ENCODE measurements around the gene RARS2. TPM values are rescaled to one million over a fixed set of nuclear protein-coding genes. Genes with fewer than 3 reads are reported as not detected.

Gene RARS2, protein sequence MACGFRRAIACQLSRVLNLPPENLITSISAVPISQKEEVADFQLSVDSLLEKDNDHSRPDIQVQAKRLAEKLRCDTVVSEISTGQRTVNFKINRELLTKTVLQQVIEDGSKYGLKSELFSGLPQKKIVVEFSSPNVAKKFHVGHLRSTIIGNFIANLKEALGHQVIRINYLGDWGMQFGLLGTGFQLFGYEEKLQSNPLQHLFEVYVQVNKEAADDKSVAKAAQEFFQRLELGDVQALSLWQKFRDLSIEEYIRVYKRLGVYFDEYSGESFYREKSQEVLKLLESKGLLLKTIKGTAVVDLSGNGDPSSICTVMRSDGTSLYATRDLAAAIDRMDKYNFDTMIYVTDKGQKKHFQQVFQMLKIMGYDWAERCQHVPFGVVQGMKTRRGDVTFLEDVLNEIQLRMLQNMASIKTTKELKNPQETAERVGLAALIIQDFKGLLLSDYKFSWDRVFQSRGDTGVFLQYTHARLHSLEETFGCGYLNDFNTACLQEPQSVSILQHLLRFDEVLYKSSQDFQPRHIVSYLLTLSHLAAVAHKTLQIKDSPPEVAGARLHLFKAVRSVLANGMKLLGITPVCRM
- total RNA-seq (2011; cell fraction: chromatin; rRNA removed; ENCODE audit: low replicate concordance): 18.9 and 62.8 TPM in 2 replicates
- total RNA-seq (2011; cell fraction: nucleolus; rRNA removed): 13.2 and 15.1 TPM in 2 replicates
- 17.4 and 17.9 TPM in 2 replicates for total RNA-seq (2011; cell fraction: nucleoplasm; rRNA removed)
- total RNA-seq (2014; rRNA removed): 27.1 and 30.0 TPM in 2 replicates
- total RNA-seq (2014; rRNA removed; fragmentation: Illumina TruSeq; extraction: Trizol): 43.4 and 52.9 TPM in 2 replicates
- total RNA-seq (2015; rRNA removed; fragmentation: Illumina TruSeq; extraction: Trizol): 41.7 and 45.3 TPM in 2 replicates
- total RNA-seq (2021): 32.9 and 33.5 TPM in 2 replicates
- polyA plus RNA-seq (2011; rRNA removed): 28.0 and 30.7 TPM in 2 replicates
- 7.6 and 12.6 TPM in 2 replicates for polyA plus RNA-seq (2011; cell fraction: cytosol; rRNA removed)
- 19.2 and 28.4 TPM in 2 replicates for polyA plus RNA-seq (2011; cell fraction: nucleus; rRNA removed)
- 32.8 and 38.1 TPM in 2 replicates for polyA plus RNA-seq (2012)
- polyA plus RNA-seq (2014; fragmentation: Illumina TruSeq; extraction: Trizol): 37.5 and 46.4 TPM in 2 replicates
- polyA plus RNA-seq (2014; fragmentation: Nextera tagmentation; extraction: Ambion mirVana): 10 to 100 TPM; 57.4 to 92.7 TPM
- 33.3 and 33.9 TPM in 2 replicates for polyA plus RNA-seq (2014; rRNA removed)
- polyA minus RNA-seq (2011; rRNA and poly(A)+ RNA removed): 27.3 and 30.1 TPM in 2 replicates
- polyA minus RNA-seq (2011; cell fraction: cytosol; rRNA and poly(A)+ RNA removed): 7.2 and 8.1 TPM in 2 replicates
- 17.9 and 26.8 TPM in 2 replicates for polyA minus RNA-seq (2011; cell fraction: nucleus; rRNA and poly(A)+ RNA removed)
- percentile 87 among the genes with signal in this experiment for Bru-seq, nascent RNA
- BruChase-seq, experiment 1, labeled RNA remaining after a 2-hour chase: percentile 90 among the genes with signal in this experiment
- BruChase-seq, experiment 2, labeled RNA remaining after a 6-hour chase: percentile 86 among the genes with signal in this experiment
- long read RNA-seq, experiment 1, transcript RARS2-201 (20 exons, 1,818 nt): major isoform, 120 of 301 reads
- long read RNA-seq, experiment 1, partial matches to known transcripts: 54 of 301 reads
- long read RNA-seq, experiment 1, other reads (novel, unspliced or antisense): 127 of 301 reads
- long read RNA-seq, experiment 2, transcript RARS2-201 (20 exons, 1,818 nt): major isoform, 12 of 53 reads
- long read RNA-seq, experiment 2, partial matches to known transcripts: 17 of 53 reads
- long read RNA-seq, experiment 2, other reads (novel, unspliced or antisense): 24 of 53 reads
- long read RNA-seq, experiment 3, transcript RARS2-201 (20 exons, 1,818 nt): major isoform, 49 of 102 reads
- long read RNA-seq, experiment 3, partial matches to known transcripts: 20 of 102 reads
- long read RNA-seq, experiment 3, other reads (novel, unspliced or antisense): 33 of 102 reads

DNA sequence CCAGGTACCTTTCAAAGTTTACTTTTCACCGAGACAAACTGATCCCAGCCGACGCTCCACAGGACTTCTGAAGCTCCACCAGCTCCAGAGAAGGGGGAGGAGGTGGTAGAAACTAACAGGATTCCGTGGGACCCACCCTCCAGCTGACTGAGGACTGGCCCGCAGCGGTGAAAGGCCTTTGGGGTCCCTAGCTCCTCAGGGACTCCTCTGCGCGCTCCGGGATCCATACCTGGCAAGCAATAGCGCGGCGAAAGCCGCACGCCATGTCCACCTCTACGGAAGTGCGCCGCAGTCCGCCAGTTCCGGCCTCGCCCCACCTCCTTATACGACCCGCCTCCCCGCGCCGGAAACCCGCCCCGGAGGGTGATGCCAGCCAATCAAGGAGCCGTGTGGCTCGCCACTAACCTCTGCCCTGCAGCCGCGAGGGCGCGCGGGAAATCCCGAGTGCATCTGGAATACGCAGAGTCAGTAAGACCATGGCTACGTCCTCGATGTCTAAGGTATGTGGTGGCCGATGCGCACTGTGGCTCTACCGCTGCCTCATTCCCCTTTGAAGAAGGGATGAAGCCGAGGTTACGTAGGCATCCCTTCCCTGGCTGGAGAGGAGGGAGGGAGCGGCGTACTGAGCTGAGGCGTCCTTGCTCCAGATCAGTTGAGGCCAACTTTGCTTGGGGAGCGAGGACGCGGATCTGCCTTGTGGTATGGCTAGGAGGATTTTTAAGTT is at the start of gene RARS2, which contains the start of gene ORC3:
RARS2 (minus strand) TSS at position 295 of the 724 bp plus-strand sequence; CDS start at position 265, 30 bp downstream.
ORC3 (plus strand) TSS at position 443 of the 724 bp plus-strand sequence; CDS start at position 477, 34 bp downstream.
- CTCF ChIA-PET (ENCODE audit: low intra/inter-chr PET ratio): no interaction called here
- Histone ChIP-seq H3K27ac (ENCODE audit: extremely low read depth, low read depth, low read length) (peak within 1 kb of the TSS; percentile 95), H3K79me2 (ENCODE audit: control insufficient read depth, insufficient read depth, low read length) (peaks cover 81% of the 10 kb centered on the region), H3K36me3 (ENCODE audit: control insufficient read depth, insufficient read depth, low read length) (peaks cover 50% of the 10 kb centered on the region), H2AFZ (ENCODE audit: low read depth, low read length) (peak within 1 kb of the TSS; percentile 99), H3K9me1 (ENCODE audit: control insufficient read depth, insufficient read depth, low read length) (no peaks in the 10 kb centered on the region), H3K4me1 (replicated peaks in 1 of 2; ENCODE audit: control insufficient read depth in 2 of 2, insufficient read depth in 2 of 2, low read length in 2 of 2) (peaks cover 0 to 8% of the 10 kb centered on the region in 2 experiments; a peak in 3 of 5 replicates), H4K20me1 (replicated peaks; ENCODE audit: control insufficient read depth, insufficient read depth, low read length) (peaks cover 11% of the 10 kb centered on the region; the same call in 1 of the 2 replicates), H3K27me3 (ENCODE audit: control insufficient read depth in 2 of 2, insufficient read depth in 2 of 2, low read length in 2 of 2) (no peaks in the 10 kb centered on the region), H3K4me2 (ENCODE audit: insufficient read depth, low read length) (peak within 1 kb of the TSS; percentile 100), H3K4me3 (peak within 1 kb of the TSS; percentile 87), H3K9ac (ENCODE audit: insufficient read depth in 1 of 2, low read depth in 2 of 2, low read length in 2 of 2) (peak within 1 kb of the TSS; percentile 96 to 100), H3K9me3 (replicated peaks; ENCODE audit: control insufficient read depth, insufficient read depth, low read depth, low read length) (no peaks in the 10 kb centered on the region)
- DNase-seq (ENCODE audit: extremely low read depth in 1 of 4, low spot score in 3 of 4) (peak; percentile 97 to 98 (median 97)), FAIRE-seq (peak; percentile 92), ATAC-seq (peak; percentile 99)
- in situ Hi-C loops (cut with MboI): no loop called here
- intact Hi-C loops (cut with micrococcal nuclease): loop anchor here (2.0 kb wide), 1 partner anchor 111 kb away; no protein-coding TSS in a partner anchor
- WGBS (ENCODE audit: insufficient coverage, low coverage, missing lambda C conversion rate): under 1% methylated on average over 49 of the region's 49 CpGs
- BruUV-seq (replicated peaks): no TSS peak
- POLR2A ChIA-PET: interaction anchor here (0.6 to 2.0 kb wide), 11 partner anchors 8 to 392 kb away, joined by 3 to 6 read pairs (median 4); no protein-coding TSS in a partner anchor
- TF ChIP-seq NR1H2 (CRISPR knock-in tag; IDR thresholded peaks at IDR 0.05): no peak
- TF ChIP-seq SPI1 (IDR thresholded peaks at IDR 0.05; ENCODE audit: borderline replicate concordance, low read depth, low read length): peak; percentile 73
- TF ChIP-seq L3MBTL2 (IDR thresholded peaks at IDR 0.05): peak; percentile 80
- TF ChIP-seq, protein P1, sequence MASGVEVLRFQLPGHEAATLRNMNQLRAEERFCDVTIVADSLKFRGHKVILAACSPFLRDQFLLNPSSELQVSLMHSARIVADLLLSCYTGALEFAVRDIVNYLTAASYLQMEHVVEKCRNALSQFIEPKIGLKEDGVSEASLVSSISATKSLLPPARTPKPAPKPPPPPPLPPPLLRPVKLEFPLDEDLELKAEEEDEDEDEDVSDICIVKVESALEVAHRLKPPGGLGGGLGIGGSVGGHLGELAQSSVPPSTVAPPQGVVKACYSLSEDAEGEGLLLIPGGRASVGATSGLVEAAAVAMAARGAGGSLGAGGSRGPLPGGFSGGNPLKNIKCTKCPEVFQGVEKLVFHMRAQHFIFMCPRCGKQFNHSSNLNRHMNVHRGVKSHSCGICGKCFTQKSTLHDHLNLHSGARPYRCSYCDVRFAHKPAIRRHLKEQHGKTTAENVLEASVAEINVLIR (CRISPR knock-in tag; IDR thresholded peaks at IDR 0.05): no peak
- no peak for TF ChIP-seq POU5F1 (IDR thresholded peaks at IDR 0.05; ENCODE audit: borderline replicate concordance, low read depth, low read length, partially characterized antibody)
- TF ChIP-seq NR2C2 (CRISPR knock-in tag; IDR thresholded peaks at IDR 0.05): peak; percentile 97
- TF ChIP-seq NR2C2 (tag; IDR thresholded peaks at IDR 0.05): peak; percentile 99
- TF ChIP-seq SAFB2 (IDR thresholded peaks at IDR 0.05; ENCODE audit: borderline replicate concordance, low read depth, low read length, severe bottlenecking): no peak
- TF ChIP-seq POLR2AphosphoS5 (IDR thresholded peaks at IDR 0.05; ENCODE audit: control insufficient read depth, insufficient read depth, low read depth, low read length): peak; percentile 87
- TF ChIP-seq PHF21A (IDR thresholded peaks at IDR 0.05; ENCODE audit: borderline replicate concordance, low read depth): no peak
- peak; percentile 92 for TF ChIP-seq MBD2 (IDR thresholded peaks at IDR 0.05; ENCODE audit: borderline replicate concordance, low read depth)
- TF ChIP-seq ETV1 (tag; conservative IDR thresholded peaks at IDR 0.05; ENCODE audit: low read depth): peak; percentile 85
- TF ChIP-seq RB1 (IDR thresholded peaks at IDR 0.05; ENCODE audit: low read depth): peak; percentile 80; the same call in 1 of the 2 replicates
- TF ChIP-seq RNF2 (IDR thresholded peaks at IDR 0.05): no peak

Data from K562 (cell line).